Lung (tissue), 12 donors: Measurements from ENCODE around the gene GHSR. TPM values are rescaled to one million over a fixed set of nuclear protein-coding genes. Genes with fewer than 3 reads are reported as not detected.

Experiments used
- ATAC-seq: fragments of 200-7000 bp; cut with Tn5 transposase; one replicate; pipeline ENCODE4 v1.9.1; 2020; ENCODE audit warnings: moderate number of reproducible peaks; ENCODE audit not compliant: insufficient read depth, low FRiP score
- DNase-seq, 3 donors: peaks; one replicate each; pipeline ENCODE4 v3.0.0-alpha.2; 2013 to 2017
- H3K27ac ChIP-seq, 2 donors: one replicate each; pipeline ENCODE4 v1.5.1; 2013; ENCODE audit warnings: mild to moderate bottlenecking in 2 of 2, moderate library complexity in 2 of 2, control low read depth in 1 of 2, inconsistent platforms in 1 of 2, low read depth in 1 of 2, low read length in 1 of 2
- H3K27me3 ChIP-seq, 3 donors: one replicate each; pipeline ENCODE4 v1.5.1; 2013; ENCODE audit warnings: low read length in 2 of 3; ENCODE audit not compliant: control insufficient read depth in 3 of 3, insufficient read depth in 3 of 3
- H3K36me3 ChIP-seq, 4 donors: one replicate each; pipeline ENCODE4 v1.5.1; 2013; ENCODE audit warnings: low read length in 4 of 4, mild to moderate bottlenecking in 1 of 4, moderate library complexity in 1 of 4; ENCODE audit not compliant: control insufficient read depth in 4 of 4, insufficient read depth in 4 of 4
- H3K4me1 ChIP-seq, 5 donors: one replicate each; pipeline ENCODE4 v1.5.1; 2013; ENCODE audit warnings: low read length in 5 of 5, mild to moderate bottlenecking in 2 of 5, moderate library complexity in 1 of 5; ENCODE audit not compliant: control insufficient read depth in 5 of 5, insufficient read depth in 5 of 5
- H3K4me3 ChIP-seq: one replicate; pipeline ENCODE4 v1.5.1; 2013; ENCODE audit warnings: mild to moderate bottlenecking, control low read depth, moderate library complexity
- H3K9ac ChIP-seq, 2 donors: one replicate each; pipeline ENCODE4 v1.5.1; 2013; ENCODE audit warnings: low read length in 2 of 2, control low read depth in 1 of 2; ENCODE audit not compliant: insufficient read depth in 1 of 2
- H3K9me3 ChIP-seq, 4 donors: one replicate each; pipeline ENCODE4 v1.5.1; 2013; ENCODE audit warnings: low read length in 3 of 4, mild to moderate bottlenecking in 1 of 4, moderate library complexity in 1 of 4; ENCODE audit not compliant: control insufficient read depth in 4 of 4, insufficient read depth in 3 of 4
- WGBS, 2 donors: extraction: QIAGEN DNeasy Blood & Tissue Kit; methylation state at CpG; one replicate each; pipeline ENCODE4 v1.1.7; 2013; 5-methylcytosine and 5-hydroxymethylcytosine counted together
- polyA plus RNA-seq, 2 donors: library from polyadenylated mRNA; stranded (reverse); fragments of 200-250 nt; gene quantifications; one replicate each; pipeline ENCODE4 v1.2.1, GENCODE V29; 2013
- total RNA-seq, 2 donors: library from RNA; depleted of rRNA in 1 of 2; stranded (reverse); fragments of >200 nt in 1 of 2; gene quantifications; one replicate each; pipeline ENCODE4 v1.2.1, GENCODE V29; 2014 to 2021
- TF ChIP-seq, protein P1 (sequence below): IDR thresholded peaks from 2 replicates; pipeline ENCODE4 v1.5.1; 2012; ENCODE audit warnings: mild to moderate bottlenecking; ENCODE audit errors: control extremely low read depth, extremely low read depth
- donor health status: control.
- donor health status: control.
- donor health status: Bipolar disorder and iron deficiency.
- donor health status: healthy.
- donor health status: DM: yes; HTN: yes; CAD: no.

GHSR gene
- total and polyA plus RNA-seq, 4 donors, result 0.07 TPM; not detected in 3

DNA sequence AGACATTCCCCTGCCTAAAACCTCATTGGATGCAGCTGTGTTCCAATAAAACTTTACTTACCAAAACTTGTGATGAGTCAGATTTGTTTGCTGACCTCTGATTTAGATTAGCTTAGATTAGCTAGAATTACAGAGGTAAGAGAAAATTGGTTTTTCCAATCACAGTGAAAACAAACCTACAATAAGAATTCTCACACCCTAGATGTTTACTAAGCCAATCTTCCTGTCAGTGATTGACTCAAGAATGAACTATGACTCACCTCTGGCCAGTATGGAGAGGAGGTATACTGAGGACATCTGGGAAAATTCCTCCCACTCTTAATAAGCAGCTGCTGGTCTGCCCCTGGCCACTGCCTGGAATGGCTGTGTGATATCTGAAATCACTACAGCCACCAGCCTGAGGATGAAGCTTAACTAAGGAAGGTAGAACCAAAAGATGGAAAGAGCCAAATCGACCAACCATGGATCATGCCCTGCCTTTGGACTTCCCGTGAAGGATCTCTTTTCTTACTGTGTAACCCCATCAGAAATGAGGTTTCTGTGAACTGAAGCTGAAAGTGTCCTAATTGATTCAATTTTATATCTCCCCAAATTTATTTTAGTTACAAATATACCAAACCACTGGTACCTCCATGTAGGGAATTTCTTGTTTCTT, 19.0 kb upstream of the GHSR start:
- no peak overlapping the region for H3K4me3 ChIP-seq
- no peaks in the 10 kb centered on the region for H3K27me3 ChIP-seq
- H3K9ac ChIP-seq, result no peak overlapping the region
- H3K36me3 ChIP-seq, result no peaks in the 10 kb centered on the region
- no peak for ATAC-seq
- no peak for DNase-seq
- H3K4me1 ChIP-seq, result no peaks in the 10 kb centered on the region
- 93 to 95% methylated on average over 2 of the region's 2 CpGs for WGBS, 2 donors
- no peaks in the 10 kb centered on the region for H3K9me3 ChIP-seq
- TF ChIP-seq, protein P1, sequence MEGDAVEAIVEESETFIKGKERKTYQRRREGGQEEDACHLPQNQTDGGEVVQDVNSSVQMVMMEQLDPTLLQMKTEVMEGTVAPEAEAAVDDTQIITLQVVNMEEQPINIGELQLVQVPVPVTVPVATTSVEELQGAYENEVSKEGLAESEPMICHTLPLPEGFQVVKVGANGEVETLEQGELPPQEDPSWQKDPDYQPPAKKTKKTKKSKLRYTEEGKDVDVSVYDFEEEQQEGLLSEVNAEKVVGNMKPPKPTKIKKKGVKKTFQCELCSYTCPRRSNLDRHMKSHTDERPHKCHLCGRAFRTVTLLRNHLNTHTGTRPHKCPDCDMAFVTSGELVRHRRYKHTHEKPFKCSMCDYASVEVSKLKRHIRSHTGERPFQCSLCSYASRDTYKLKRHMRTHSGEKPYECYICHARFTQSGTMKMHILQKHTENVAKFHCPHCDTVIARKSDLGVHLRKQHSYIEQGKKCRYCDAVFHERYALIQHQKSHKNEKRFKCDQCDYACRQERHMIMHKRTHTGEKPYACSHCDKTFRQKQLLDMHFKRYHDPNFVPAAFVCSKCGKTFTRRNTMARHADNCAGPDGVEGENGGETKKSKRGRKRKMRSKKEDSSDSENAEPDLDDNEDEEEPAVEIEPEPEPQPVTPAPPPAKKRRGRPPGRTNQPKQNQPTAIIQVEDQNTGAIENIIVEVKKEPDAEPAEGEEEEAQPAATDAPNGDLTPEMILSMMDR, result no peak
- no peak overlapping the region for H3K27ac ChIP-seq

DNA sequence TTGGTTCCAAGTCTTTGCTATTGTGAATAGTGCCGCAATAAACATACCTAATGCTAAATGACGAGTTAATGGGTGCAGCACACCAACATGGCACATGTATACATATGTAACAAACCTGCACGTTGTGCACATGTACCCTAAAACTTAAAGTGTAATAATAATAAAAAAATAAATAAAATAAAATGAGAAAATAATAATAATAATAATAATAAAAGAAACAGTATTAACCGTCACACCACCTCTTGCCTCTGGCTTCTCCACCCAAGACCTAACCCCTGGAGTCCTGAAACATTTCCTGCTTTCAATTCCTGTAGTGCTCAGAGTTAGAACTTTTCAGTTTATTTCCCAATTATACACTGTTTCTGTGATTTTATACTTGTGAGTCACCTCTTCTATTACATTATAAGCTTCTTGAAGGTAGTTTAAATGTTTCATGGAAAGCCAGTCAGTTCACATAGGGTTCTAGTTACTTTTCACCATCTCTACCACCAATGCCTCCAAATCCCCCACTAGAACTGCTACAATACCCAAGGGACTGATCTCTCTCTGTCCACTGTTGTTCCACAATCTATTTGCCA, 18.4 kb upstream of the GHSR start:
- H3K36me3 ChIP-seq, result no peaks in the 10 kb centered on the region
- DNase-seq (no peak), ATAC-seq (no peak)
- H3K9me3 ChIP-seq, result no peaks in the 10 kb centered on the region
- H3K4me1 ChIP-seq, result no peaks in the 10 kb centered on the region
- no peaks in the 10 kb centered on the region for H3K27me3 ChIP-seq
- no peak overlapping the region for H3K4me3 ChIP-seq
- H3K27ac ChIP-seq, result no peak overlapping the region
- TF ChIP-seq, protein P1, result no peak
- 83 to 84% methylated on average over 4 of the region's 4 CpGs for WGBS, 2 donors
- H3K9ac ChIP-seq, result no peak overlapping the region

DNA sequence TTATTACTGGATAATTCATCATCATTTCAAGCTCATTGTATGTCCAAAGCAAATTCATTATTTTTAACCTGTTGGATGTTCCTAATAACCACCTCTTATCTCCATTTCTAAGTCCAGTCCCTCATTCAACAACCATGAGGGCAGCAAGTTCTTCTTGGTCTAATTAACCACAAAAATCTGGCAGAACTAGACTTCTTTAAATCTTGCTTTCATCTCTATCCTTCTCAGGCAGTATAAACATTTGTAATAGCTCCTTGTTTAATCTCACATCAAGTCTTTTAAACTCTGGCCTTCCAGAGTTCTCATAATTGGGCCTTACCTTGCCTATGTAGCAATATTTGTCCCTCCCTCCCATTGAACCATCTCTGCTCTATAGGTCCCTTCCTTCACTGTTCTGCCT, 17.0 kb upstream of the GHSR start:
- Histone ChIP-seq H3K27me3 (no peaks in the 10 kb centered on the region), H3K27ac (no peak overlapping the region), H3K36me3 (no peaks in the 10 kb centered on the region), H3K9me3 (no peaks in the 10 kb centered on the region), H3K4me3 (no peak overlapping the region), H3K4me1 (peaks cover 0 to 3% (median 0%) of the 10 kb centered on the region in 5 donors), H3K9ac (no peak overlapping the region)
- TF ChIP-seq, protein P1, result no peak
- DNase-seq (no peak), ATAC-seq (no peak)
